GM13977 (cell line): ENCODE data around the gene ATP2C1.

ENCODE experiments used
- DNase-seq: peaks from one replicate; pipeline ENCODE4 v3.0.0; 2012; ENCODE audit warnings: low spot score
- in situ Hi-C: fragments of 300-500 bp; cut with MboI; formaldehyde crosslinking; loops from one replicate; pipeline ENCODE4 v1.12.0; 2022; ENCODE audit warnings: low sequenced_read_pairs, low pct_unique_long_range_greater_than_20kb, mixed read lengths, inconsistent platforms; ENCODE audit not compliant: unreplicated experiment
- TF ChIP-seq, protein P1 (sequence below): IDR thresholded peaks from 2 replicates; pipeline ENCODE4 v1.5.1; 2012; ENCODE audit warnings: mild to moderate bottlenecking, control low read depth; ENCODE audit not compliant: insufficient read depth; ENCODE audit errors: extremely low read depth, missing control alignments

Gene ATP2C1

DNA sequence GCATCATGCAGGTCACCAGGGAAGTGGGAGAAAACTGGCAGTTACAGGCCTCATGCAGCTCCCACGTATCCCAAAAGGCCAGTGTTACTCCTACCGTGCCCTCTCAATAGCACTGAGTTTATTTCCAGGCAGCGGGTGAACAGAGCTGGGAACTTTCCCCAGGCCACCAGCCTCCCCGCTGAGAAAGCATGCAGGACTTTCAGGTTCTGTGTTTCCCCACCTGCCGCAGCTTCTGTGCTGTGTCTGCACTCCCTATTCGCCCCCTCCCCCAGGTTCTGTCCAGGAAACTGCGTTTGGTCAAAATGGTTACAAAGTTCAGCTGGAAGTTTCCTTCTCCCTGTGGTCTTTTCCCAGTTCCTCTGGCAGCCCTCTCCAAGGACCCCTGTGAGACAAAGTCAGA, 154.1 kb downstream of the ATP2C1 start:
- in situ Hi-C loops: loop anchor here (25.0 kb wide), 3 partner anchors 489 to 1139 kb away; no protein-coding TSS in a partner anchor
- DNase-seq: no peak
- TF ChIP-seq, protein P1, sequence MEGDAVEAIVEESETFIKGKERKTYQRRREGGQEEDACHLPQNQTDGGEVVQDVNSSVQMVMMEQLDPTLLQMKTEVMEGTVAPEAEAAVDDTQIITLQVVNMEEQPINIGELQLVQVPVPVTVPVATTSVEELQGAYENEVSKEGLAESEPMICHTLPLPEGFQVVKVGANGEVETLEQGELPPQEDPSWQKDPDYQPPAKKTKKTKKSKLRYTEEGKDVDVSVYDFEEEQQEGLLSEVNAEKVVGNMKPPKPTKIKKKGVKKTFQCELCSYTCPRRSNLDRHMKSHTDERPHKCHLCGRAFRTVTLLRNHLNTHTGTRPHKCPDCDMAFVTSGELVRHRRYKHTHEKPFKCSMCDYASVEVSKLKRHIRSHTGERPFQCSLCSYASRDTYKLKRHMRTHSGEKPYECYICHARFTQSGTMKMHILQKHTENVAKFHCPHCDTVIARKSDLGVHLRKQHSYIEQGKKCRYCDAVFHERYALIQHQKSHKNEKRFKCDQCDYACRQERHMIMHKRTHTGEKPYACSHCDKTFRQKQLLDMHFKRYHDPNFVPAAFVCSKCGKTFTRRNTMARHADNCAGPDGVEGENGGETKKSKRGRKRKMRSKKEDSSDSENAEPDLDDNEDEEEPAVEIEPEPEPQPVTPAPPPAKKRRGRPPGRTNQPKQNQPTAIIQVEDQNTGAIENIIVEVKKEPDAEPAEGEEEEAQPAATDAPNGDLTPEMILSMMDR: no peak

DNA sequence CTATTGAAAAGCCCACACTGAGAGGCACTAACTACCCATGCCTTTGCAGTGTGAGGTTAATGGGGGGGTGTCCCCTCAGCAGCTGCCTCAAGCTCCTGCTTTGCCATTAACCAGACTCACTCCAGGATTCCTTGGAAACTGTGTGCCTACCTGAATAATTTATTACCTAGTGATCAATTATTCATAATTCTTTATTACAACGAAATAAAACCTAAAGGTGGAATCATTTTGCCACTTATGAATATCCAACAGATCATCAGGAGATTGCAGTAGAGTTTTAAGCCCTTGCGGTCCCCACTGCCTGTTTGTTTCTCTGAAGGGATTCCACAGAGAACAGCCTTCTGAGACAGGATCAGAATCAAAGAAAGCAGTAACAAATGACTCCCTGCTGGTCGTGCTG, 156.1 kb downstream of the ATP2C1 start:
- TF ChIP-seq, protein P1: no peak
- in situ Hi-C loops: no loop called here
- no peak for DNase-seq

DNA sequence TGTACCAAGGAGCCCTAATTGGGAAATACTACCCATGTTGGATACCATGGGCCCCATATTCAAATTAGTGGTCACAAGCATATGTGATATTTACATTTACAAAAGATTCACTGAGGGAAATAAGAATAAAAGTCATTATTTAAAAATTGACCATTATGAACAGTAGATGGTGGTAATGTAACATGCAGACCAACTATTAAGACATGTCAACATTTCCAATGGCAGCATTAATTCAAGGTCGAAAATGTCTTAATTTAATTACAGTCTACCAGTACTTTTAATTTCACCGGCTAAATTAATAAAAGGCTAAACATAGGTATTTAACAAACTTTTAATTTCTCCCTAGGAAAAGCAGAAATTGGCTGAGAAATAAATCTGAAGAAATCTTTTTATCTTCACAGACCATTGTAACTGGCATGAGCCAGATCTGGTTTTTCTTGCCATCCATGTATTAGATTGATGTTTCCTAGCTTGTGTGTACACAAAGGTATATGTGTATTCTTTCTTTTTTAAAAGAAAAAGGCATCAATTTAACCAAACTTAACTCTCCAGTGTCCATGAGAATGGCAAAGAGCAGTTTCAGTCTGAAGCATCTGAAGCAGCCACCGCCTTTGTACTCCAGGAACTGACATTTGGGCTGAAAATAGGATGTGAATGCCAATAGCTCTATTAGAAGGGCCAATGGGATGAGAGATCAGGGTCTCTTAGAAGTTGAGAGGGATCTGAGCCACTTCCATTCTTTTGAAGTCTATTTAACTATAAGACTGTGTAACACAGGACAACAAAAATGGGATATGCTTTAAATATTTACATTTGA, 159.4 kb downstream of the ATP2C1 start:
- DNase-seq: no peak
- in situ Hi-C loops: no loop called here
- TF ChIP-seq, protein P1: peak; percentile 12
